DND-41 (cell line): ENCODE data around the gene ACTMAP.
"Not testable (repeated sequence)": the region's sequence is repeated elsewhere in the genome, so short reads cannot be mapped to it uniquely, and the experiment has no call there.

ENCODE experiments used
- EZH2 ChIP-seq: IDR thresholded peaks from 3 replicates; pipeline ENCODE4 v1.6.1; 2012; ENCODE audit warnings: borderline replicate concordance, low read depth, mild to moderate bottlenecking, moderate library complexity, low read length, inconsistent platforms; ENCODE audit not compliant: severe bottlenecking
- TF ChIP-seq, protein P1 (sequence below): IDR thresholded peaks from 2 replicates; pipeline ENCODE4 v1.5.1; 2012; ENCODE audit warnings: borderline replicate concordance, low read length, moderate library complexity, mild to moderate bottlenecking; ENCODE audit not compliant: poor library complexity, severe bottlenecking; ENCODE audit errors: extremely low read depth

- TF ChIP-seq, protein P1, sequence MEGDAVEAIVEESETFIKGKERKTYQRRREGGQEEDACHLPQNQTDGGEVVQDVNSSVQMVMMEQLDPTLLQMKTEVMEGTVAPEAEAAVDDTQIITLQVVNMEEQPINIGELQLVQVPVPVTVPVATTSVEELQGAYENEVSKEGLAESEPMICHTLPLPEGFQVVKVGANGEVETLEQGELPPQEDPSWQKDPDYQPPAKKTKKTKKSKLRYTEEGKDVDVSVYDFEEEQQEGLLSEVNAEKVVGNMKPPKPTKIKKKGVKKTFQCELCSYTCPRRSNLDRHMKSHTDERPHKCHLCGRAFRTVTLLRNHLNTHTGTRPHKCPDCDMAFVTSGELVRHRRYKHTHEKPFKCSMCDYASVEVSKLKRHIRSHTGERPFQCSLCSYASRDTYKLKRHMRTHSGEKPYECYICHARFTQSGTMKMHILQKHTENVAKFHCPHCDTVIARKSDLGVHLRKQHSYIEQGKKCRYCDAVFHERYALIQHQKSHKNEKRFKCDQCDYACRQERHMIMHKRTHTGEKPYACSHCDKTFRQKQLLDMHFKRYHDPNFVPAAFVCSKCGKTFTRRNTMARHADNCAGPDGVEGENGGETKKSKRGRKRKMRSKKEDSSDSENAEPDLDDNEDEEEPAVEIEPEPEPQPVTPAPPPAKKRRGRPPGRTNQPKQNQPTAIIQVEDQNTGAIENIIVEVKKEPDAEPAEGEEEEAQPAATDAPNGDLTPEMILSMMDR: not testable (repeated sequence)
- not testable (repeated sequence) for TF ChIP-seq EZH2
Measured at GRCh38 chr19:40784146-40784545, 33.9 kb upstream of the ACTMAP start.
